ENCODE data around the gene LTBP3. TPM values are rescaled to one million over a fixed set of nuclear protein-coding genes. Genes with fewer than 3 reads are reported as not detected.

Gene LTBP3
- total RNA-seq, 2 donors from 2014 or later, result 492 to 512 TPM

- Histone ChIP-seq H3K36me3 (peaks cover 53% of the 10 kb centered on the region), H3K4me3 (no peak overlapping the region), H3K9me3 (no peaks in the 10 kb centered on the region), H3K27me3 (replicated peaks; ENCODE audit: insufficient read depth) (no peaks in the 10 kb centered on the region), H3K4me1 (ENCODE audit: control insufficient read depth in 1 of 2, low read depth in 2 of 2) (peaks cover 1 to 3% of the 10 kb centered on the region in 2 donors), H3K27ac (peak overlapping the region in 1 of 2 donors; percentile 34)
- ATAC-seq (ENCODE audit: insufficient number of reproducible peaks, low FRiP score, low read depth) (no peak), DNase-seq (ENCODE audit: low spot score) (no peak)
- no peak for TF ChIP-seq CTCF (IDR thresholded peaks at IDR 0.05)
Measured at GRCh38 chr11:65549096-65549495, 9.1 kb downstream of the LTBP3 start.

GRCh38 chr11:65548395-65548794 is 9.8 kb downstream of the LTBP3 start:
- TF ChIP-seq CTCF (IDR thresholded peaks at IDR 0.05), result no peak
- Histone ChIP-seq H3K36me3 (peaks cover 53% of the 10 kb centered on the region), H3K9me3 (no peaks in the 10 kb centered on the region), H3K4me3 (no peak overlapping the region), H3K4me1 (ENCODE audit: control insufficient read depth in 1 of 2, low read depth in 2 of 2) (no peaks in the 10 kb centered on the region), H3K27ac (peak overlapping the region in 1 of 2 donors; percentile 34), H3K27me3 (replicated peaks; ENCODE audit: insufficient read depth) (no peaks in the 10 kb centered on the region)
- ATAC-seq (ENCODE audit: insufficient number of reproducible peaks, low FRiP score, low read depth) (no peak), DNase-seq (ENCODE audit: low spot score) (no peak)

GRCh38 chr11:65547446-65548125 is 10.6 kb downstream of the LTBP3 start:
- no peak for ATAC-seq (ENCODE audit: insufficient number of reproducible peaks, low FRiP score, low read depth)
- no peaks in the 10 kb centered on the region for H3K9me3 ChIP-seq
- DNase-seq (ENCODE audit: low spot score), result no peak
- no peaks in the 10 kb centered on the region for H3K4me1 ChIP-seq (ENCODE audit: control insufficient read depth in 1 of 2, low read depth in 2 of 2)
- peaks cover 56% of the 10 kb centered on the region for H3K36me3 ChIP-seq
- TF ChIP-seq CTCF (IDR thresholded peaks at IDR 0.05), result no peak
- H3K4me3 ChIP-seq, result no peak overlapping the region
- H3K27me3 ChIP-seq (replicated peaks; ENCODE audit: insufficient read depth), result no peaks in the 10 kb centered on the region
- no peak overlapping the region for H3K27ac ChIP-seq

- Histone ChIP-seq H3K4me3 (peak overlapping the region; percentile 50), H3K9me3 (no peaks in the 10 kb centered on the region), H3K36me3 (peaks cover 51% of the 10 kb centered on the region), H3K27me3 (replicated peaks; ENCODE audit: insufficient read depth) (no peaks in the 10 kb centered on the region), H3K4me1 (ENCODE audit: control insufficient read depth in 1 of 2, low read depth in 2 of 2) (peaks cover 4 to 8% of the 10 kb centered on the region in 2 donors), H3K27ac (peak overlapping the region in 1 of 2 donors; percentile 12)
- no peak for TF ChIP-seq CTCF (IDR thresholded peaks at IDR 0.05)
- no peak for DNase-seq (ENCODE audit: low spot score)
- no peak for ATAC-seq (ENCODE audit: insufficient number of reproducible peaks, low FRiP score, low read depth)
Measured at GRCh38 chr11:65546217-65546958, 11.8 kb downstream of the LTBP3 start.

GRCh38 chr11:65545853-65546216 is 12.3 kb downstream of the LTBP3 start:
- no peak overlapping the region for H3K27ac ChIP-seq
- peaks cover 47% of the 10 kb centered on the region for H3K36me3 ChIP-seq
- TF ChIP-seq CTCF (IDR thresholded peaks at IDR 0.05), result no peak
- H3K27me3 ChIP-seq (replicated peaks; ENCODE audit: insufficient read depth), result no peaks in the 10 kb centered on the region
- no peak for ATAC-seq (ENCODE audit: insufficient number of reproducible peaks, low FRiP score, low read depth)
- H3K4me3 ChIP-seq, result no peak overlapping the region
- no peak for DNase-seq (ENCODE audit: low spot score)
- H3K9me3 ChIP-seq, result no peaks in the 10 kb centered on the region
- peaks cover 8 to 13% of the 10 kb centered on the region in 2 donors for H3K4me1 ChIP-seq (ENCODE audit: control insufficient read depth in 1 of 2, low read depth in 2 of 2)
